GM12878 (cell line): ENCODE measurements around the gene ALG12. TPM values are rescaled to one million over a fixed set of nuclear protein-coding genes. Genes with fewer than 3 reads are reported as not detected.

Source experiments
- ATAC-seq: fragments of 200-7000 bp; cut with Tn5 transposase; 3 replicates; pipeline ENCODE4 v1.9.1; 2020; ENCODE audit warnings: mild to moderate bottlenecking, moderate library complexity
- BruUV-seq: library from RNA; stranded (reverse); fragments of 400-500 nt; replicated peaks from 2 replicates; lab custom pipeline; 2021; lab: Mats Ljungman, UMichigan
- CTCF ChIA-PET: fragments of 300-600 bp; sonication (Branson Sonifier 250); formaldehyde crosslinking; extraction: SDS; loops from one replicate; lab custom pipeline; 2021; ENCODE audit warnings: inconsistent platforms; lab: Yijun Ruan, JAX
- POLR2A ChIA-PET: fragments of 350-600 bp; formaldehyde crosslinking; extraction: SDS; loops from one replicate; lab custom pipeline; 2021; ENCODE audit warnings: inconsistent platforms; lab: Charles Lee
- RAD21 ChIA-PET: fragments of 300-600 bp; sonication (Branson Sonifier 250); formaldehyde crosslinking; loops from one replicate; lab custom pipeline; 2023; ENCODE audit warnings: antibody characterized with exemption; ENCODE audit not compliant: unreplicated experiment; lab: Charles Lee
- SMC1A ChIA-PET: fragments of 300-600 bp; sonication (Branson Sonifier 250); formaldehyde crosslinking; loops from one replicate; lab custom pipeline; 2023; ENCODE audit not compliant: unreplicated experiment, uncharacterized antibody; lab: Charles Lee
- DNase-seq: peaks from one replicate; pipeline ENCODE4 v3.0.0-alpha.2; 2011; ENCODE audit warnings: low read depth, low spot score
- FAIRE-seq: peaks from 3 replicates; lab custom pipeline; 2011; peaks lifted over from hg19 to GRCh38; lab: Jason Lieb, UNC
- H2AFZ ChIP-seq: 2 replicates; pipeline ENCODE4 v1.6.0; 2011; ENCODE audit warnings: low read depth, low read length, control low read depth; ENCODE audit not compliant: control insufficient read depth
- H3K27ac ChIP-seq: 2 replicates; pipeline ENCODE4 v1.5.1; 2011; ENCODE audit warnings: control low read depth; ENCODE audit not compliant: control insufficient read depth, insufficient read depth
- H3K27me3 ChIP-seq, 2 experiments: replicated peaks in 1 of 2; 2 replicates each; pipeline versions ENCODE4 v1.6.0 to v1.6.1; 2011; ENCODE audit warnings: low read length in 1 of 2; ENCODE audit not compliant: control insufficient read depth in 2 of 2, insufficient read depth in 2 of 2
- H3K36me3 ChIP-seq, 2 experiments: 2 replicates each; pipeline ENCODE4 v1.5.1; 2011; ENCODE audit warnings: low read length in 1 of 2; ENCODE audit not compliant: control insufficient read depth in 2 of 2, insufficient read depth in 2 of 2
- H3K4me1 ChIP-seq: 2 replicates; pipeline ENCODE4 v1.6.1; 2011; ENCODE audit warnings: mild to moderate bottlenecking, low read length, moderate library complexity, mixed read lengths; ENCODE audit not compliant: control insufficient read depth, insufficient read depth
- H3K4me2 ChIP-seq: 2 replicates; pipeline ENCODE4 v1.6.0; 2011; ENCODE audit warnings: control low read depth; ENCODE audit not compliant: control insufficient read depth, insufficient read depth
- H3K4me3 ChIP-seq: fragments of 200-600 bp; sonication (generic); 2 replicates; pipeline ENCODE4 v1.5.1; 2016
- H3K79me2 ChIP-seq: 2 replicates; pipeline ENCODE4 v1.6.0; 2011; ENCODE audit warnings: low read length; ENCODE audit not compliant: control insufficient read depth, insufficient read depth
- H3K9ac ChIP-seq: 2 replicates; pipeline ENCODE4 v1.8.0; 2011; ENCODE audit warnings: low read length, control low read depth, mixed read lengths; ENCODE audit not compliant: control insufficient read depth, insufficient read depth
- H3K9me3 ChIP-seq: replicated peaks from 3 replicates; pipeline ENCODE4 v1.5.1; 2011; ENCODE audit warnings: mild to moderate bottlenecking, low read length; ENCODE audit not compliant: control insufficient read depth, insufficient read depth
- H4K20me1 ChIP-seq: 2 replicates; pipeline ENCODE4 v1.6.0; 2011; ENCODE audit not compliant: control insufficient read depth, insufficient read depth
- BACH1 ChIP-seq: fragments of 450-650 bp; IDR thresholded peaks from 2 replicates; pipeline ENCODE4 v1.6.1; 2017; ENCODE audit warnings: mild to moderate bottlenecking, borderline replicate concordance
- DPF2 ChIP-seq: fragments of 450-650 bp; IDR thresholded peaks from 2 replicates; pipeline ENCODE4 v1.6.1; 2017; ENCODE audit warnings: mild to moderate bottlenecking
- EP300 ChIP-seq, 2 experiments: fragments of 150-350 bp in 1 of 2; IDR thresholded peaks; 2 replicates each; pipeline ENCODE4 v1.6.1; 2011 to 2012; ENCODE audit warnings: low read depth in 2 of 2, low read length in 2 of 2, borderline replicate concordance in 1 of 2, improper control_type of control experiment in 1 of 2, inconsistent platforms in 1 of 2; ENCODE audit not compliant: control insufficient read depth in 1 of 2
- ESRRA ChIP-seq: IDR thresholded peaks from 2 replicates; pipeline ENCODE4 v1.6.1; 2012; ENCODE audit warnings: mild to moderate bottlenecking, low read length, improper control_type of control experiment
- FOXK2 ChIP-seq: fragments of 450-650 bp; IDR thresholded peaks from 2 replicates; pipeline ENCODE4 v1.6.1; 2017; ENCODE audit warnings: mild to moderate bottlenecking, moderate library complexity
- HDAC2 ChIP-seq: fragments of 200-600 bp; sonication (generic); IDR thresholded peaks from 2 replicates; pipeline ENCODE4 v1.6.1; 2017
- KLF5 ChIP-seq: fragments of 450-650 bp; IDR thresholded peaks from 2 replicates; pipeline ENCODE4 v1.6.1; 2014; ENCODE audit warnings: mild to moderate bottlenecking; ENCODE audit not compliant: partially characterized antibody
- NFYB ChIP-seq: IDR thresholded peaks from 2 replicates; pipeline ENCODE4 v1.6.1; 2011; ENCODE audit warnings: low read depth, mild to moderate bottlenecking, low read length, improper control_type of control experiment, moderate library complexity; ENCODE audit not compliant: insufficient read depth
- SMC3 ChIP-seq: IDR thresholded peaks from 2 replicates; pipeline ENCODE4 v1.6.1; 2011; ENCODE audit warnings: low read length, improper control_type of control experiment, borderline replicate concordance
- TCF12 ChIP-seq: IDR thresholded peaks from 2 replicates; pipeline ENCODE4 v1.6.1; 2011; ENCODE audit warnings: low read depth, mild to moderate bottlenecking, low read length
- WGBS: methylation state at CpG from one replicate; pipeline ENCODE4 v1.1.6; 2016; ENCODE audit warnings: low lambda C conversion rate; ENCODE audit not compliant: insufficient replicate concordance, insufficient coverage; ENCODE audit errors: missing lambda C conversion rate; 5-methylcytosine and 5-hydroxymethylcytosine counted together
- in situ Hi-C: fragments of 300-500 bp; cut with MboI; formaldehyde crosslinking; loops from 9 replicates; pipeline ENCODE4 v1.14.3; 2018; ENCODE audit warnings: mixed read lengths
- intact Hi-C: fragments of 100-400 bp; cut with micrococcal nuclease; formaldehyde crosslinking; loops from one replicate; pipeline ENCODE4 v1.14.2; 2022; ENCODE audit not compliant: unreplicated experiment
- polyA plus RNA-seq, 11 experiments: library from polyadenylated mRNA; depleted of rRNA in 4 of 11; unstranded in 6 of 11; stranded (reverse) in 5 of 11; fragments of >200 nt; fragmentation: Nextera tagmentation in 4 of 11; fragmentation: Illumina TruSeq in 1 of 11; extraction: Ambion mirVana in 4 of 11; extraction: Trizol in 1 of 11; gene quantifications; 1 replicate in 1 of 11; 2 replicates in 10 of 11; pipeline versions ENCODE4 v1.2.1 to v1.2.3, GENCODE V29; 2011 to 2016; ENCODE audit warnings: inconsistent platforms in 2 of 11, missing spikeins in 2 of 11, low read depth in 1 of 11
- total RNA-seq, 4 experiments: library from RNA; depleted of rRNA in 3 of 4; stranded (reverse); fragments of >200 nt in 3 of 4; fragmentation: Illumina TruSeq in 1 of 4; extraction: Trizol in 1 of 4; gene quantifications; 2 replicates each; pipeline versions ENCODE4 v1.2.1 to v1.2.3, GENCODE V29; 2013 to 2021
- TF ChIP-seq, protein P1 (sequence below): IDR thresholded peaks from 2 replicates; pipeline ENCODE4 v1.6.1; 2012; ENCODE audit warnings: low read length, inconsistent platforms

The ALG12 gene
- total and polyA plus RNA-seq, 10 of the 15 experiments (the other 5 are each of a cell fraction or from before 2014, with no cell fraction given), result 0.22 to 23.4 (median 6.6) TPM

DNA sequence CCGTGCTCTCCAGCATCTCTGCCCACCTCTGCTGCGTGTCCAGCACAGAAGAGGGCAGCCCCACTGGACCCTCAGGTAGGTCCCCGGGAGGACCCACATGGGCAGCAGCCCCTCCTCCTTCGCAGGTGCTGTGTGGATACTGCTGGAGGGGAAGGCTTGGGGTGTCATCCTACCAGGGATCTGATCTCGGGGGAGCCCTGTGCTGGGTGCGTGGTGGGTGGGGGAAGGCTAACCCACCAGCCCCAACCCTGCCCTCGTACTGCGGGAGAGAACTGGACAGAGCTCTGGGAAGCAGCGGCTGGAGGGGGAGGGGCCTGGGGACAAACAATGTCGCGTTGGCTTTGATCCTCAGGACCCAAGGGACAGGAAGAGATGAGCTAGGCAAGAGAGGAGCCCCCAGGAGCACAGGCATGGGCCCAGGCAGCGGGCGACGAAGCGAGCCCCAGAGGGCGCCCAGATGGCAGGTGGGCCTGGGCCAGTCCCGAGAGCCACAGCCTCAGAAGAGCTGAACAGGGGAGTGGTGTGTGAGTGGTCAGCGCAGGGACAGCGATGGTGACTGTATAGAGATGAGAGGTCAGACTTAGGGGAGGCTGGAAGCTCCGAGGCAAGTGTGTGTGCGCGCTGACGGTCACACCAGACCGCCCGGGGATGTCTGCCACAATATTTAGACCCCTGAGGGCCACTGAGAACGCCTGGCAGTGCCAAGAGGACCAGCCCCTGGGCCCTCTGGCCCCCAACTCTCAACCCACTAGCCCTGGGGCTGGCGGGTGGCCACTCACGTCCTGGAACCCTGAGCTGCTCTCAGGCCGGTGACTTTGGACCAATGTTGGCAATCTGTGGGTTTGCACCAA, 40.9 kb upstream of the ALG12 start:
- CTCF ChIA-PET, result interaction anchor here (0.6 to 1.0 kb wide), 2 partner anchors 28 to 47 kb away, joined by 3 to 4 read pairs; no protein-coding TSS in a partner anchor

More for the DNA sequence above, 40.9 kb upstream of the ALG12 start:
- no peak for ATAC-seq
- in situ Hi-C loops, result no loop called here
- Histone ChIP-seq H3K79me2 (peaks cover 38% of the 10 kb centered on the region), H3K27ac (peak overlapping the region; percentile 53), H3K4me2 (peak overlapping the region; percentile 99), H3K4me1 (peaks cover 16% of the 10 kb centered on the region), H4K20me1 (no peaks in the 10 kb centered on the region; the same call in 1 of the 2 replicates), H2AFZ (peak overlapping the region; percentile 77), H3K27me3 (no peaks in the 10 kb centered on the region), H3K9me3 (no peaks in the 10 kb centered on the region), H3K4me3 (peak overlapping the region; percentile 80), H3K9ac (peak overlapping the region; percentile 78), H3K36me3 (peaks cover 7 to 10% of the 10 kb centered on the region in 2 experiments)
- no peak for TF ChIP-seq ESRRA
- no peak for TF ChIP-seq SMC3
- TF ChIP-seq FOXK2, result no peak
- TF ChIP-seq, protein P1, sequence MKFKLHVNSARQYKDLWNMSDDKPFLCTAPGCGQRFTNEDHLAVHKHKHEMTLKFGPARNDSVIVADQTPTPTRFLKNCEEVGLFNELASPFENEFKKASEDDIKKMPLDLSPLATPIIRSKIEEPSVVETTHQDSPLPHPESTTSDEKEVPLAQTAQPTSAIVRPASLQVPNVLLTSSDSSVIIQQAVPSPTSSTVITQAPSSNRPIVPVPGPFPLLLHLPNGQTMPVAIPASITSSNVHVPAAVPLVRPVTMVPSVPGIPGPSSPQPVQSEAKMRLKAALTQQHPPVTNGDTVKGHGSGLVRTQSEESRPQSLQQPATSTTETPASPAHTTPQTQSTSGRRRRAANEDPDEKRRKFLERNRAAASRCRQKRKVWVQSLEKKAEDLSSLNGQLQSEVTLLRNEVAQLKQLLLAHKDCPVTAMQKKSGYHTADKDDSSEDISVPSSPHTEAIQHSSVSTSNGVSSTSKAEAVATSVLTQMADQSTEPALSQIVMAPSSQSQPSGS, result no peak
- TF ChIP-seq TCF12, result no peak
- no peak for TF ChIP-seq KLF5
- no peak for TF ChIP-seq BACH1
- no peak for TF ChIP-seq EP300 (IDR thresholded peaks at IDR 0.05; ENCODE audit: borderline replicate concordance in 1 of 2, control insufficient read depth in 1 of 2, low read depth in 2 of 2, low read length in 2 of 2)
- no peak for TF ChIP-seq NFYB
- no peak for TF ChIP-seq HDAC2
- no peak for TF ChIP-seq DPF2
- BruUV-seq, result no TSS peak
- ChIA-PET RAD21 (interaction anchor here (1.0 to 1.3 kb wide), 2 partner anchors 23 to 71 kb away, joined by 3 to 6 read pairs; no protein-coding TSS in a partner anchor), POLR2A (interaction anchor here (1.6 kb wide), 1 partner anchor 23 kb away, joined by 7 read pairs; no protein-coding TSS in a partner anchor), SMC1A (interaction anchor here (0.6 kb wide), 1 partner anchor 282 kb away, joined by 4 read pairs; no protein-coding TSS in a partner anchor)
- WGBS, result 55% methylated on average over 29 of the region's 29 CpGs
- no peak for FAIRE-seq
- DNase-seq, result no peak
- intact Hi-C loops, result no loop called here
